ENCODE measurements around the gene RHOT1. TPM values are rescaled to one million over a fixed set of nuclear protein-coding genes. Genes with fewer than 3 reads are reported as not detected.
"Not testable (repeated sequence)": the region's sequence is repeated elsewhere in the genome, so short reads cannot be mapped to it uniquely, and the experiment has no call there.

Gene RHOT1
- total RNA-seq, 1 donor from 2014 or later = 26.6 TPM

DNA sequence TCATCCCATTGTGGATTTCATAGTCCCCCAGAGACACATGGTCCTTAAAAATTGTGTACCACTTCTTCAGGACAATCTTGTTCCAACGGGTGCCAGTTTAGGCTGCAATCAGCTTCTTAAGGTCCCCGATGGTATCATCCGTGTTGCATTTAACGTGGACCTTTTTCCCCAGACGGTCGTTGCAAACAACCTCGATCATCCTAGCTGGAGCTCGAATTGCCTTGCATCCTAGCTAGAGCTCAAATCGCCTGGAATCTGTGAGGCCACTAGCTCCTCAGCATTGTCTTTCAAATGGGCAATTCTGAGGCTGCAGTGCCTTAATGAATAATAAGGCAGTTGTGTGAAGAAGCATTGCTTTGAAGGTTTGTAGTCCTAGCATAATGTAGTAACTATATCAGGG is 85.6 kb downstream of the RHOT1 start:
- no peak for DNase-seq (ENCODE audit: low read depth in 2 of 2)

DNA sequence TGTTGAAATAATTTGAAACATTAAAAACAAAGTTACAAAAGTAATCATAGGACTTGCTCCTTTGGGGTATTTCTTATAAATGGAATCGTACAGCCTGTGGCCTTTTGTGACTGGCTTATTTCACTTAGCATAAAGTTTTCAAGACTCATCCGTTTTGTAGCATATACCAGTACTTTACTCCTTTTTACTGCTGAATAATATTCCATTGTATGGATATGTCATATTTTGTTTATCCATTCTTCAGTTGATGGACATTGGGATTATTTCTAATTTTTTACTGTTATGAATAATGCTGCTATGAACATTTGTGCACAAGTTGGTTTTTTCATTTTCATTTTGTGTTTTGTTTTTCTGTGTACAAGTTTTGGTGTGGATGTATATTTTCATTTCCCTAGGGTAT is 93.3 kb downstream of the RHOT1 start:
- DNase-seq (ENCODE audit: low read depth in 2 of 2) = no peak

DNA sequence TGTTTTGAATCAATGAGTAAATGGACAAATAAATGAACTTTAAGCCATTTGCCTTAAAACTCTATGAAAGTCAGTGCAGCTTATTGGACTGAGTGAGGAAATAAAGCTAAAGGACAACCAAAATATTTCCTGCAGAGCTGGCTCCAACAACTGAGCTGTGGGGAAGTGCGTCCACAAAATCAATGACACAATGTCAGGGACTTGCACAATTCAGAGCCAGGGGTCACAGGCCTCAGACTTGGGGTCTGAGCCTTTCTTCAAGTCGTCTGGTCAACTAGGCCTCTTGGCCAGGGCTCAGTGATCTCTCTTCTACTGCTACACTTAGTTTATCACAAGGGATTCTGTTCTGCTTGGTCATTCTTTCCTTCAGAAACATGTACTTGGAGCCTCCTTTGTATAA is 97.2 kb downstream of the RHOT1 start:
- DNase-seq (ENCODE audit: low read depth in 2 of 2) = no peak

DNA sequence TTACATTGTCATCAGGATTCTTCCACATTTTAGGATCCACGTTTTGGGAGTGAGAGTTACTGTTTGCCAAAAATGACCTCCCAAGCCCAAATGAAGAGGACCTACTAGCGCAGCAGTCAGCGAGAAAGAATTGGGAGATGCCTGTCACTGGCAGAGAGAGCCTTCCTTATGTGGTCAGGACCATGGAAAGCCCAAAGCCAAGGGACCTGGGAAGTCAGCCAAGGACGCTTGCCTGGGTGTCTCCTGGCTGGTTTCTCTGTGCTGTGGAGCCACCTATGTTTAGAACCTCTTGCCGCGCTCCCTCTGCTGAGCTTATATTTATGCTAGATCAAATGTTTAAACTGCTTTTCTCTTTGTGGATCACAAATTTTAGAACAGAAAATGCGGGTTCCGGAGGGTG is 98.4 kb downstream of the RHOT1 start:
- DNase-seq (ENCODE audit: low read depth in 2 of 2) = no peak

DNA sequence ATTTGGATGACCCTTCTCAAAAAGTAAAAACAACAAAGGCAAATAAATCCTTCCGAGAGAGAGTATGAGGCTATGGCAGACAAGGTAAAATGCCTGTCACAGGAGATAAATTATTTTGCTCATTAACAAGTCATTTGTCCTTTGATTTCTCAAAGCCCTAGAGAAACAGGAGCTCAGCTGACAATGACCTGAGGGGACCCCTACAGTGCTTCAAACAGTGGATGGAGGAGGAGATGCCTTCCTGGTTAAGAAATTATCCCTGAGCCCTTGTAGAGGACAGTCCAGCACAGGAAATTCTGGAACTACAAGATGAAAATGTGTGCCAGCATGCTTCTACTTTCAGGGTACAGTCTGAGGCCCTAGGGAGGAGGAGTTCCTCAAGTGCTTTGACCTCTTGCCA is 99.3 kb downstream of the RHOT1 start:
- no peak for DNase-seq (ENCODE audit: low read depth in 2 of 2)

DNA sequence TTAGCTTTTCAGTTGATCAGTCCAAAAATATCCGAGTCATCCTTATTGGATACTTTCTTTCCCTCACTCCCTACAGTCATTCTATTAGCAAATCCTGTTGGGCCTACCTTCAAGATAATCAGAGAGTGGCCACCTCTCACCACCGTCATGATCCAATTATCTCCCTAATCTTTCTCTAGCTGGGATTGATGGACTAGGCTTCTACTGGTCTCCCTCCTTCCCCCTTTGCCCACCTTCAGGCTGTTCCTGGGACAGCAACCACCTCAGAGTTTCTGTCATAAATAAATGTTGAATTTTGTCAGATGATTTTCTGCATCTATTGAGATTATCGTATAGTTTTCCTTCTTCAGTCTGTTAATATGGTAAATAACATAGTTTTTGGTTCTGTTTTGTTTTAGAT is 107.2 kb downstream of the RHOT1 start:
- no peak for DNase-seq (ENCODE audit: low read depth in 2 of 2)

DNA sequence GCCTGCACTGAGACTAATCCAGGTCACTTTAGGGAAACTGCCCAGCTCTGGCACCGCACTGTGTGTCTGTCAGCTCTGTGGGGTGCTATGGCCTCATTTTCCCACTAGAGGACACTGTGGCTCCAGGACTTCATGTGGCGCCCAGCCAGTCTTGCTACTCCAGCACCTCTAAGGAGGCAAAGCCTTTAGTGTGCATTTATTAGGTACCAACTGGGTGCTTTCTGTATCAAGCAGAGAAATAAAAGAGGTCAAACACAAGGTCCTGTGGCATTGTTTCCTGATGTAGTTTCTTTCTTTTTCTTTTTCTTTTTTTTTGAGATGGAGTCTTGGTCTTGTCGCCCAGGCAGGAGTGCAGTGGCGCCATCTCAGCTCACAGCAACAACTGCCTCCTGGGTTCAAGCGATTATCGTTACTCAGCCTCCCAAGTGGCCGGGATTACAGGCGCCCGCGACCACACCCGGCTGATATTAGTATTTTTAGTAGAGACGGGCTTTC is 110.9 kb downstream of the RHOT1 start:
- peak; percentile 54 to 76 for DNase-seq (ENCODE audit: low read depth in 2 of 2)

DNA sequence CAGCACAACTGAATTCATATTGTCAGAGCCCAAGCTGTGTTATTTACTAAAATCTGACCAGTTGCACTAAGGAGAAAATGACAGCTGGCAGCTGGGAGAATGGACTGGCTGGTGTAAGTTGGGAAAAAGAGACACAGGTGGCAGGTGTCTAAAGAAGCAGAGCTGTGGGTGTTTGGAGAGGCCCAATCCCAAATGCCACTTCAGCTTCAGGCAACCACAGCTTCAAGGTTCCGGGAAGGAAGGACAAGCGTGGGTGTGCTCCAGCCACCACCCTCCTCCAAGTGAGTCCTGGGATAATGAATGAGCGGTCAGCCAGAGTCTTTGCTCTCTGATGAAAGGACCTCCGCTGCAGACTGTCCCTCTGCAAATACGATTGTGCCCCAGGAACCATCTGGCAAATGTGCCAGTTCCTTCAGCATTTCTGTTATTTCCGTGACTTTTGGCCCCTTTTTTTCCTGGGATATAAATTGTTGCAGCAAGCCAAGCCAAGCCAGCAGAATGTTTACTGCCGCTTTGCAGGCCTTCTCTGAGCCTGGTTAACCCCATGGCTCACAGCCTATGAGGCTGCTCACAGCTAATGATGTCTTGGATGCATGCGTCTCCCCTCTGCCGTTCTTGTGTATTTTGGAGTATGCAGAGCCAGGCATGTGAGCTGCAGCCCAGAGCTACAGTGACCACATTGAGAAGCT is 113.9 kb downstream of the RHOT1 start:
- DNase-seq (ENCODE audit: low read depth in 2 of 2) = no peak

DNA sequence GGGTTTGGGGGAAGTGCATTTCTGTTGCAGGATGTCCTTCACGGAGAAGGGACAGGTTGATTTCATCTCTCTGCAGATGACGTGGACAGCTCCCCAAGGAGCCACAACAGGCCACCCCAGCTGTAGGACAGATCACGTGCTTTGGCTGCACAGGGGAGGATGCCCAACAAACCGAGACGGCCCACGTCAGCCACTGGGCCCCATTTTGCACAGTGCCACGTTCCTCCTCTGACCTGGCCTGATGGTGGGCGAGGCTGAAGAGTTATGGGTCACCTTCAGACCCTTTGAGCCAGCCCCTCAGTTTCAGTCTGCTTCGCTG is 114.4 kb downstream of the RHOT1 start:
- DNase-seq (ENCODE audit: low read depth in 2 of 2) = no peak

DNA sequence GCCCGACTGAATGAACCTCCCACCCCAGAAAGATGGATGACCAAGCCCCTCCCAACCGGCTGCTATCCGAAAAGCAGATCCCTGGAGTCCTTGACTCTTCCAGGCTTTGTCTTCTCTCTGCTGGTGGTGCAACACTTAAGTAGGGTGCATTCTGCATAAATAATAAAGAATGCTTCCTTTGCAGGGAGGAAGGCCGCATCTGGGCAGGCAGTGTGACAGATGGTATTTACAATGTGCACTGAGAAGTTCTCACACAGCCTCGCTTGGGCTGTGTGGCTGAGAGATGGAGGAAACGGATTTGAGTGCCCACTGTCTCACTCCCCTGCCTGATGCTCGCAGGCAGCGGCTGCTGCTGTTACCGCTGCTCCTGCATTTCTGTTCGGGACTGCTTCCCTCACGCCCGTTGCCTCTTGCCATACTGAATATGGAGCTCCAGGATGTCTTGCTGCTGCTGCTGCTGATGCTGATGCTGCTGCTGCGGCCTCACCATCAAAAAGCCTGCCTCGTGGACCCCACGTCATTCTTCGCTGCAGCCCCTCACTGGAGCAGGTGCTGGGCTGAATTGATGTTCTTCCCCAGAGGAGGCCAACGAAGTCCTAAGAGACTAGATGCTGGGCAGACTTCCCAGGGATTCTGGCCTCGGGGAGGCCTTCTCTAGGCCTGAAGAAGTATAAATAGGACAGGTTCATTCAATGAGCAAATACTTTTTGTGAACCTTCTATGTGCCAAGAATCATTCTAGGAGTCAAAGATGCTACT is 116.3 kb downstream of the RHOT1 start:
- DNase-seq (ENCODE audit: low read depth in 2 of 2) = no peak

DNA sequence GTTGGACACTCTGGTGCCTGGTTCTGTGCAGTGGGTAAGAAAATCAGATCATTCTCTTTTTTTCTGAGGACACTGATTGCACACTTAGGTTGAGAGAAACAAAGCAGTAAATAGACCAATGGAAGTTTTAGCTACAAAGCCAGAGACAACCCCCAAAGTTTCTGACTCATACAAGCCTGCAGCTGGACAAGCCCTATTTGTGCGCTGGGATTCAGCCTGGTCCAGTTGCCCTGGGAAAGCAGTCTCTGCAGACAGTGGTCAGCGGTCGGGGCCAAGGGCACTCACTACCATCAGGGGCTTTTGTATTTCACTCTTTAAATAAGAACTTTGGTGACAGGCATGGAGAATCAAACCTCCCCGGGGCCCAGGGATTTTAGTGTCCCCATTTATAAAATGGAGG is 117.3 kb downstream of the RHOT1 start:
- DNase-seq (ENCODE audit: low read depth in 2 of 2) = peak in 1 of 2 donors; percentile 22

DNA sequence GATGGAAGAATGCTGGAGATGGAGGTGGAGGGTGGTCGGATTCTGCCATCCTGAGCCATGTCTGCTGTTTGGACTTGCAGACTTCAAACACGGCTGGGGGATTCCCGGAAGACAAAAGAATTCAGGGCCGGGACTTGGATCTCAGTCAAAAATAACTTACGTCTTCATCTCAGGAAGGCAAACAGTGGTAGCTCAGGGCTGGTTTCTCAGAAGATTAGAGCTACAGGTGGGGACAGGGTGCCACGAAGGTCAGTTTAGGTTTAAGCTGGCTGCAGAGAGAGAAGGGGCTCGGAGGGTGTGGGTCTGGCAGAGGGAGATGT is 119.1 kb downstream of the RHOT1 start:
- peak in 1 of 2 donors; percentile 19 for DNase-seq (ENCODE audit: low read depth in 2 of 2)

DNA sequence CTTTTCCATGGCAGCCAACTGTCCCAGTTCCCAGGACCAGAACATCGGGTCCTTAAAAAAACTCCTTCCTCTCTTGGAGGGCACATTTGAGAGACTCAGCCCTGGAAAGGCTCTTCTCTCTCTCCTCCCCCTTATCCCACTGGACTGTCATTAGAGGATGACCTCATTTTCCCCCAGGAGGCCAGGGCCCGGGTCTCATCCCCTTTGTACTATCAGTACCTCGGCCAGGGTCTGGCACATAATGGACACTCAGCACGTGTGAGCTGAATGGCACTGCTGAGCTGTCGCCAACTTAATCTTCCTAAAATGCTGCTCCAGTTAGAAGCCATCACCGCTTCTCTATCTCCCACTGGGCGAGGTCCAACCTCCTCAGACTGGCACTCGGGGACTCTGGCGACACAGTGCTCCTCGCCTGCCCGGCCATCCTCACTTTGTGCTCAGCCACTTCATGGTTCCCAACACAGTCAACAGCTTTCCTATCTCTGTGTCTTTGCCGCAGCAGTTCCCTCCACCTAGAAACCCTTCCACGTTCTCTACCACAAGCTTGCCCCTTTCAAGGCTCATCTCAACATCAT is 119.7 kb downstream of the RHOT1 start:
- no peak for DNase-seq (ENCODE audit: low read depth in 2 of 2)

DNA sequence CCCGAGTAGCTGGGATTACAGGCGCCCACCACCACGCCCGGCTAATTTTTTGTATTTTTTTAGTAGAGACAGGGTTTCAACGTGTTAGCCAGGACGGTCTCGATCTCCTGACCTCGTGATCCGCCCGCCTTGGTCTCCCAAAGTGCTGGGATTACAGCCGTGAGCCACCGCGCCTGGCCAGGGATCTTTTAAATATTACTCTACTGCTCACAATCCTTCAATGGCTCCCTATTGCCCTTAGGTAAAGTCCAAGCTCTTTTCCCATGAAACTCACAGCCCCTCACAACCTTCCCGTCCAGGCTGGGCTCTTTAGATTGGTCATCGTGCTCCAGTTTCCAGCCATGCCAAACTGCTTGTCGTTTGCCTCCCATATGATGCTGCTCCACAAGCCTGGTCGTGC is 121.2 kb downstream of the RHOT1 start:
- DNase-seq (ENCODE audit: low read depth in 2 of 2) = not testable (repeated sequence)

DNA sequence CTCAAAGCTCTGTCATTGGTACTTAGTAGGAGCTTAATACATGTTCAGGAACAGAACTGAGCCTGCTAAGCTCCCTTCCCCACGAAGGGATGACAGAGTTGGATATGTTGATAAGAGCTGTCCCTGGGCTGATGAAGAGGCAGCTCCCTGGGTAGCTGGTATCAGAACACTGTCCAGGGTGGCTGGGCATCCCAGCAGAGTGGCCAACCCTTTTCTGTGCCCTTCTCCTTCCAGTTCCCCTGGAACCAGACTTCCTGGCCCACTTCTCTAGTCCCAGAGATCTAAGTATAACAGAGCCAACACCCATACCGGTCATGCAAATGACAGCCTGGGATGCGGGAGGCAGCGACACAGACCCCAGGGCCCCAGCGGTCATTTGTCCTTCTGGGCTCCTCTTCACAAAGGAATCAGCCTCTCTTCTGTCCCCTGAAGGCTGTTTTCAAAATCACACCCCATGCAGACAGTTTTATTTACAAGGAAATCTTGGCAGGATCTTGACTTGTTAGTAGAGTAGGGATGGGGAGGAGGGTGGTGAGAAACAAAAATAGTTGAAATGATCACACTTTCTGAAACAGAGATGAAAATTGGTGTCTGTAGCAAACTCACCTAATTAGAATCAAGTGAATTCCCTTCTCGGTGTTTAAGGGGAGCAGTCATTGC is 122.0 kb downstream of the RHOT1 start:
- no peak for DNase-seq (ENCODE audit: low read depth in 2 of 2)

DNA sequence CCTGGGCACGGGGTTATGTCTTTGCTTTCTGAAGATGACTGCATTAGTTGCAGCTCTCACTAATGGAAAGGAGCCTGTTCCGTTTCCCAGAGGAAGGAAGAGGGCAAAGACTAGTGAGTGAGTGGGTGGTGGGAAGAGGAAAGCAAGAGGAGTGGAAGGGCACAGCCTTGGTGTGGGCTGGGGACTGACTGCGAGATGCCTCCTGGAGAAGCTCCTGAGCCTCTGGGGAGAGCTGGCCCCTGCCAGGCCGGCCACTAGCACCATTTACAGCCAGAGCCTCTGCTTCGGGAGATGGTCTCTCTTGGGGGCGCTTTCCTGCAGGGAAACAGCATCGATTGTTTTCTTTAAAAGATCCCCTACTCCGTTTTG is 122.5 kb downstream of the RHOT1 start:
- DNase-seq (ENCODE audit: low read depth in 2 of 2) = no peak

DNA sequence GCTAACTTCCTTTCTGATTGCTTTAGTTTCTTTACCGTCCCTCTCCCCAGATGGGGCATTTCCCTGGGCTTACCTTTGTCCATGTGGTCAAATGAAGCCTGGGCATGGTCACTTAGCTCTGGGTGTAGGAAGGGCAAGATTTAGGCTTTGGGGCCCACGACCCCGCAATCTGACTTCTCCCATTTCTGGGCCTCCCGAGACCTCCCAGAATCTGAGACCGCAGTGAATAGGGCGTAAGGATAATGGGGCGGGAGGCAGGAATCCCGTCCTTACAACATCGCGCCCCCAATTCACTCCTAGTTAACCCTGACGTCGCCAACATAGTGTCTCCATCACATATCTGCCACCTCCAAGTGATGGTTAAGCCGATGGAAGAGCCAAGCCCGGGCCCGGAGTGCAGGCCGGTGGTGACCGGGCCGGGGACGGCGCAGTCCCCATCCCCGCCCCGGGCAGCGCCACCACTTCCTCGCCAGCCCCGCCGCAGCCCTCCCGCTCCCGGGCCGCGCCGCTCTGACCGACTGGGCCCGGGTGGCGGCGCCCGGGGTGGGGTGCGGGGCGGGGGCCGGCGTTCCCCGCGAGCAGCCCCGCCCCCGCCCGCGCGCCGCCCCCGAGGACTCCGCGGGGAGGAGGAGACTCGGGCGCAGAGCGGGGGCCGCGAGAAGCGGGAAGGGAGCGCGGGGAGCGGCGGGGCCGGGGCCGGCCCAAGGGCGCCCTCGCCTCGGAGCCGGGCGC is 123.1 kb downstream of the RHOT1 start, which contains the start of gene RHBDL3:
Gene RHBDL3, plus strand, starts transcription at position 641 of the 732 bp plus-strand sequence. CDS start 358 bp downstream, outside the sequence.
- no peak for DNase-seq (ENCODE audit: low read depth in 2 of 2)

DNA sequence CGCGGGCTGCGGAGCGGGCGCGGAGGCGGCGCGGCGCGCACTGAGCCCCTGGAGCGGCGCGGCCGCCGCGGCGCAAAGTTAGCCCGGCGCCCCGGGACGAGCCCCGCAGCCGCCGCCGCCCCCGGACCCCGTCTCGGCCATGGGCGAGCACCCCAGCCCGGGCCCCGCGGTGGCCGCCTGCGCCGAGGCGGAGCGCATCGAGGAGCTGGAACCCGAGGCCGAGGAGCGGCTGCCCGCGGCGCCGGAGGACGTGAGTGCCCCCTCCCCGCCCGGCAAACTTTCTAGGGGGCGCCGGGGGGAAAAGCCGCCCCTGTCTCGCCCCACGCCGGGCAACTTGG is 123.7 kb downstream of the RHOT1 start:
- DNase-seq (ENCODE audit: low read depth in 2 of 2) = no peak

DNA sequence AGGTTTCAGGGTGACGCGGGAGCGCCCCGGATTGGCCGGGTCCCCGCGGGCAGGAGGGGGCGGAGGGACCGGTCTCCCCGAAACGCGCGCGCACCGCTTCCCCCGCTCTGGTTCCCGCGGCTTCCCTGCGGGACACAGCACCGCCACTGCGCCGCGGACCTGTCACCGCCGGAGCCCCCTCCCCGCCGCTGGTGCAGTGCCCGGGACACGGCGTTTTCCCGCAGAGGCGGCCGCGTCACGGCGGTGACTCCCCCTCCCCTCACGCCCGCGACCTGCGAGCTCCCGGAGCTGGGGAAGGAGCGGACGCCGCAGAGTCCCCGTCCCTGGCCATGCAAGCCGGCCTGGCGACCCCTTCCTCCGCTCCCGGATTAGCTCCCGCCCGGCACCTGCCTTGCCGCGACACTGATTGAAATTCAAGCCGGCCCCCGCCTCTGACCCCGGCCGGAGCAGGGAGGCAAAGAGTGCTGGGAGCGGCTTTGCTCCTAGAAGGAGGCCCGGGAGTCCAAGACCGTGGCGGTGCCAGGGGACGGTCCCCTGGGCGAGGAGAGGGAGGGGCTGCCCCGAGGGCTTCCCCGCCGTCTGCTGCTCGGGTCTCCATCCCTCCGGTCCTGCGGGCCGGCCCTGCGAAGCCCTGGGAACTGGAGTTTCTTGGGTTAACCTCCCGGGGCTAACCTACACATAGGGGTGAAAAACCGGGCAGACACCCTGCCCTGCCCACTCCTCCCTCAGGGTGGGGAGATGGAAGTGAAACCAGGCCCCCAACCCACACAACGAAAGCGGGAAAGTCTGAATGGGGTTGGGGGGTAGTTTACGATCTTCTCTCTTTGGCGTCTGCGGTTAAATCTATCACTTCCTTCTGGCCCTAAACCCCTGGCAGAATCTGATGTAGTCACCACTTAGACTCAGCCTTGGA is 124.3 kb downstream of the RHOT1 start:
- DNase-seq (ENCODE audit: low read depth in 2 of 2) = no peak

DNA sequence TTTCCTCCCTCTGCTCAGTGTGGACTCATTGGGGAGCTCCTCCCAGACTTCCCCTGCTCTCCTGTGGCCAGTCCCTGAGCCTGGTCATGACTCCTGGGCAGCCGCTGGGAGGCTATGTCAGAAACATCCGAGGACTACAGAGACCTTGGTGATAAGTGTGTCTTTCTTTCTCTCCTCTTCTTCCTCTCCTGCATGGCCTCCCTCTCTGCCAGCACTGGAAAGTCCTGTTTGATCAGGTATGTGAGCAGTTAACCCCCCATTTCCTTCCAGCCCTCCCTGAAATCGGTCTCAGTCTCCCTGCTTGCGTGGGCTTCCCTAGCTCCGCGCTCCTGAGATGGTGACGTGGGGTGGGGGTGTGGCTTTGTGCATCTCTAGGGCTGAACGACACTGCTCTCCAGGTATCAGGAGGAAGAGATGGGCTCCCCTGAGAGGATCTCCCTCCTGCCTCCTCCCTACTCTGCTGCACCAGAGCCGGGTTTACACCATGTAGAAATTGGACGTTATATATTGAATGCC is 125.4 kb downstream of the RHOT1 start:
- DNase-seq (ENCODE audit: low read depth in 2 of 2) = no peak

All from dermis microvascular lymphatic vessel endothelial cell (primary cell).